ENCODE data around the gene NME9.
A peak's percentile ranks its signal among the peaks of the same experiment; 100 is the strongest.
"Not testable (repeated sequence)": the region's sequence is repeated elsewhere in the genome, so short reads cannot be mapped to it uniquely, and the experiment has no call there.

Gene NME9, protein sequence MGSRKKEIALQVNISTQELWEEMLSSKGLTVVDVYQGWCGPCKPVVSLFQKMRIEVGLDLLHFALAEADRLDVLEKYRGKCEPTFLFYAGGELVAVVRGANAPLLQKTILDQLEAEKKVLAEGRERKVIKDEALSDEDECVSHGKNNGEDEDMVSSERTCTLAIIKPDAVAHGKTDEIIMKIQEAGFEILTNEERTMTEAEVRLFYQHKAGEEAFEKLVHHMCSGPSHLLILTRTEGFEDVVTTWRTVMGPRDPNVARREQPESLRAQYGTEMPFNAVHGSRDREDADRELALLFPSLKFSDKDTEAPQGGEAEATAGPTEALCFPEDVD

DNA sequence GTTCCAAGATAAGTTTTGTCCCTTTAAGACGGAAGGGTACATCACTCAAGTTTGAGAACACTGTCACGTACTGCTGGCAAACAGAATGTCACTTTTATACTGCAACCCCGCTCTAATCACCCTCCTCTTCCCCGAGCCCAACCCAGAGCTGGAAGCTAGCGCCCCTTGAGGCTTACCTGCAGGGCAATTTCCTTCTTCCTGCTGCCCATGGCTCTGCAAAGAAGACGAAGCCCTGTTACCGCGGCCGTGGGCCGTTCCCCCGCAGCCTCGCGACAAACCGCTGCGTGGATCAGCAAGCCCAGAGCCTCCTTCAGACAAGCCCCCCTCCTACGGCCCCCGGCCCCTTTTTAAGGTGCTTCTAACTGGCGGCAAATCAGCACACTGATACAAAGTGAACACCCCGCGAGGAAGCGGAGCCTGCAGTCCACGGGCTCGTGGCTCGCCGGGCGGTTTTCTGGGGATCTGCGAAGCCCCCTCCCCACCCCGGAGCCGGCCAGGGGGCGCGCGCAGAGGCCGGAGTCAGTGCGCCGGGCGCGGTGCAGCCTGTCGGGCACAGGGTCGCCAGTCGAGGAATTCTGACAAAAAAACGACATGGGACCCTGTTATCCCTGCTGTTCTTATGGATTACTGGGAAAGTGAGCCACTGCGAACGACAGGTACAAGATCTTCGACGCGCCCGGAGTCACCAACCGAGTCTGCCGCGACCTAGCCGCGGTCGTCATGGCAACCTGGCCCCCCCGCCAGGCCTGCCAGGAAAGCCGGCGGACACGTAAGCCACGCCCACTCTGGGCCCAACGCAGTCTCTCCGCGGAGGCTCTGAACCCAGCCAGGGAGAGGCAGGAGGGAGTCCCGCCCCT is at the start of gene NME9:
Gene NME9, minus strand, starts transcription at position 725 of the 857 bp plus-strand sequence. Its CDS starts 516 bp downstream, at position 209.
- peak; percentile 88 for DNase-seq (ENCODE audit: low read depth)

DNA sequence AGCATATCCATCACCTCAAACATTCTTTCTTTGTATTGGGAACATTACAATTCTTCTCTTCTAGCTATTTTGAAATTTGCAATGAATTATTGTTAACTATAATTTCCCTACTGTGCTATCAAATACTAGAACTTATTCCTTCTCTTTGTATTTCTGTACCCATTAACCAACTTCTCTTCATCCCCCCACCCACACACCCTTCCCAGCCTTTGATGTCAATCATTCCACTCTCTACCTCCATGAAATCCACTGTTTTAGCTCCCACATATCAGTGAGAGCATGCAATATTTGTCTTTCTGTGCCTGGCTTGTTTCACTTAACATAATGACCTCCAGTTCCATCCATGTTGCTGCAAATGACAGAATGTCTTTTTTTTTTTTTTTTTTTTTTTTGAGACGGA is 49.3 kb upstream of the NME9 start:
- DNase-seq (ENCODE audit: low read depth): no peak

DNA sequence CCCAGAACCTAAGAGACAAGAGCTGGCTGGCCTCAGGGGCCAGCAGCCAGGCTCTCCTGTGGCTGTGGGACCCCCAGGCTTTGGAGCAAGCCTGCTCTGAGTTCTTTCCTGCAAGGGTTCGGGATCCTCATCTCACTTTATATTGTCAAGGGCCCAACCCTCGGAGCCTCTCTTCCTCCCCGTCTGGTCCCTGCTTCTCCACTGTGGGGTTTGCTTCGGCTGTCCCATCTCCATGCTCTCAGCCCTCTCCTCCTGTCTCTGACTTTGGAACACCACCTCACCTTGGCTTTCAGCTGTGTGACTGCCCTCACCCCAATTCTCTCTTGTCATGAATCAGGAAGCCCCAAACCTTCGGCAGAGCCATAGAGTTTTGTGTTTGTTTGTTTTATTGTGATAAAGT is 48.7 kb upstream of the NME9 start:
- no peak for DNase-seq (ENCODE audit: low read depth)

DNA sequence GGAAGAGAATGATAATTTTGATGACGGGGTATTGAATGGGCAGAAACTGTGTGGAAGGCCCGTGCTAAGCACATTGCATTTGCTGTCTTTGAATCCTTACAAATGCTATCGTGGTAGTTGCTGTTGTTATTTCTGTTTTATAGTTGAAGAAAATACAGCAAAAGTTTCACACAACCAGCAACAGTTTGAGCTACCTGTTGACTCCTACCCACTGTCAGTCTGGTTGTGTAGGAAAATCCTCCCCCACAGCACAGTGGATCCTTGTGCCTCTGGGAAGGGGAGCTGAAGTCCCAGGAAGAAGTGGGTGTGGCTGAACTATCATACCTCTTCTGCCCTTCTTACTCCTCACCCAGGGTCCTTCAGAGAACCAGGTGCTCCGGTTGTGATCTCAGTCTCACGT is 48.2 kb upstream of the NME9 start:
- no peak for DNase-seq (ENCODE audit: low read depth)

DNA sequence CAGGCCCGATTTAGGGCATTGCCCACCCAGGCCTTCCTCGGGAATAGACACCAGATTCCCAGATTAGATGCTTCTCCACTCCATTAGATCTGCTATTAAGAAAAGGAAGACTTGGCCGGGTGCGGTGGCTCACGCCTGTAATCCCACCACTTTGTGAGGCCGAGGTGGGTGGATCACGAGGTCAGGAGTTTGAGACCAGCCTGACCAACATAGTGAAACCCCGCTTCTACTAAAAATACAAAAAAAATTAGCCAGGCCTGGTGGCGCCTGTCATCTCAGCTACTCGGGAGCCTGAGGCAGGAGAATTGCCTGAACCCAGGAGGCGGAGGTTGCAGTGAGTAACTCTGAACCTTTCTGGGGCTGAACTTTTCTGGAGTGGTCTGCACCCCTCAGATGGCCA is 47.6 kb upstream of the NME9 start:
- not testable (repeated sequence) for DNase-seq (ENCODE audit: low read depth)

DNA sequence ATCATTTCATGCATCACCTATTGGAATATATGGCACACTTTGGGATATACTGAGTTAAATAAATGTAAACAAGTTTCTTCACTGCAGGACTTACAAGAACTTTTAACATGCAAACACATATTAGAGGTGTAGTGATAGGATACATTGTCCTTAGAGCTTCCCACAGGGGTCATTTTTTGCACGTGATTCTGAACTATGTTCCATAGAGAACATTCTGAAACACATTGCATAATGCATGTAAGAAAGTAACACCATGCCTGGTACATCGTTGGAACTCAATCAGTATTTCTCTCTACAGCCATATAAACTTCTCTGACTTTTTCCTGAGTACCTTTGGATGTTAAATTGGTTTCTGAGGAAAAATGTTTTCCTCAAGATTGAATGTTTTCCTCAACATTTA is 47.0 kb upstream of the NME9 start:
- DNase-seq (ENCODE audit: low read depth): no peak

DNA sequence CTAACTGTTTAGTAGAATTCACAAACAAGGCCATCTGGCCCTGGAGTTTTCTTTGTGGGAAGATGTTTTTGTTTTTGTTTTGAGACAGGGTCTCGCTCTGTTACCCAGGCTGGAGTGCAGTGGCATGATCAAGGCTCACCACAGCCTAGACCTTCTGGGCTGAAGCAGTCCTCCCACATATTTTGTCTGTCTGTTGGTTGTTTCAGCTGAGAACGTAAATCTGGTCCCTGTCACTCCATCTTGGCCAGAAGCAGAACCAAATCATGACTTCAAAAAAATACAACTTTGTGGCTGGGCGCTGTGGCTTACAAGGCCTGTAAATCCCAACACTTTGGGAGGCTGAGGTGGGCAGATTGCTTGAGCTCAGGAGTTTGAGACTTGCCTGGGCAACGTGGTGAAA is 45.8 kb upstream of the NME9 start:
- DNase-seq (ENCODE audit: low read depth): no peak

DNA sequence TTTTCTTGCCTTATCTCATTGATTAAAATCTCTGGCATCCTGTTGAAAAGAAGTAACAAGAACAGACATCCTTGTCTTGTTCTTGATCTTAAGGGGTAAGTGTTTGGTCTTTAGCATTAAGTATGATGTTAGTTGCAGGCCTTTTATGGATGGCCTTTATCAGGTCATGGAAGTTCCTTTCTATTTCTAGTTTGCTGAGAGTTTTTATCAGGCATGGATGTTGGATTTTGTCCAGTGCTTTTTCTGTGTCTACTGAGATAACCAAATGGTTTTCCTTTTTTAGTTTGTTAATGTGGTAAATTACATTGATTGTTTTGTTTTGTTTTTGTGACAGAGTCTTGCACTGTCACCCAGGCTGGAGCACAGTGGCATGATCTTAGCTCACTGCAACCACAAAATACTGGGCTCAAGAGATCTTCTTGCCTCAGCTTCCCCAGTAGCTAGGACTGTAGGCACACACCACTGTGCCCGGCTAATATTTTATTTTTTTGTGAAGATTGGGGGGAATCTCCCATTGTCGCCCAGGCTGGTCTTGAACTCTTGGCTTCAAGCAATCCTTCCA is 45.0 kb upstream of the NME9 start:
- no peak for DNase-seq (ENCODE audit: low read depth)

DNA sequence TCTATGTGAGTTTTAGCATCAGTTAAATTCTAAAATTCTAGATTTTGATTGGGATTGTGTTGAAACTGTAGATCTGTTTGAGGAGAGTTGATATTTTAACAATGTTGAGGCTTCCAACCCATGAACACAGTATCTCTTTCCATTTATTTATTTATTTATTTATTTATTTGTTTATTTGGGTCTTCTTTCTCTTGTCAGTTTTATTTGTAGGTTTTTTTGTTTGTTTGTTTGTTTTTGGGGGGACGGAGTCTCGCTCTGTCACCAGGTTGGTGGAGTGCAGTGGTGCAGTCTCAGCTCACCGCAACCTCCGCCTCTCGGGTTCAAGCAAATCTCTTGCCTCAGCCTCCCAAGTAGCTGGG is 44.1 kb upstream of the NME9 start:
- DNase-seq (ENCODE audit: low read depth): no peak

DNA sequence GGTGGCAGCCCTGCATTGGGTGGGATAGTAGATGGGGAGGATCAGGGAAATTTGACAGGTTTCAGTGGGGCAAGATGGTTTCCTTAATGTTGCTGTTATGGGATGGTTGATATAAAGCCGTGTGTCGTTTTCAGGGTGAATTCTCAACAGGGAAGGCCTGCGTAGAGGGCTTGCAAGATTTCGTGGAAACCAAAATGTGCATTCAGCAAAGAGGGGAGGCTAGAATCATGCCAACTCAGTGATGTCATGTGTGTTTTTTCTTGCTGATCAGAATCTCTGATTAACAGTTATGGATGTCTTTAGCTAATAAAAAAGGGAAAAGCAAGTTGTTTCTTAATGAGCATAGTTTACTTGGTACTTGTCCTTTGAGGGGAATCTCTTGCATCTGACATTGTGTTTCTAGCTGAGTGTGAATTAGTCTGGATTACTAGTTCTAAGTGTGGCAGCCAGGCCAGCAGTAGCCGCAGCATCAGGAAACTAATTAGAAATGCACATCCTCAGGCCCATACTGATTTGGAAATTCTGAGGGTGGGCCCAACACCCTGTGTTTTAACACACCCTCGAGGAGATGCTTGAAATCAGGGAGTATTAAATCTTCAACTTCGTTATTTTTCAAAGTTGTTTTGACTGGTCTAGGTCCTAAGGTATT is 43.6 kb upstream of the NME9 start:
- DNase-seq (ENCODE audit: low read depth): no peak

DNA sequence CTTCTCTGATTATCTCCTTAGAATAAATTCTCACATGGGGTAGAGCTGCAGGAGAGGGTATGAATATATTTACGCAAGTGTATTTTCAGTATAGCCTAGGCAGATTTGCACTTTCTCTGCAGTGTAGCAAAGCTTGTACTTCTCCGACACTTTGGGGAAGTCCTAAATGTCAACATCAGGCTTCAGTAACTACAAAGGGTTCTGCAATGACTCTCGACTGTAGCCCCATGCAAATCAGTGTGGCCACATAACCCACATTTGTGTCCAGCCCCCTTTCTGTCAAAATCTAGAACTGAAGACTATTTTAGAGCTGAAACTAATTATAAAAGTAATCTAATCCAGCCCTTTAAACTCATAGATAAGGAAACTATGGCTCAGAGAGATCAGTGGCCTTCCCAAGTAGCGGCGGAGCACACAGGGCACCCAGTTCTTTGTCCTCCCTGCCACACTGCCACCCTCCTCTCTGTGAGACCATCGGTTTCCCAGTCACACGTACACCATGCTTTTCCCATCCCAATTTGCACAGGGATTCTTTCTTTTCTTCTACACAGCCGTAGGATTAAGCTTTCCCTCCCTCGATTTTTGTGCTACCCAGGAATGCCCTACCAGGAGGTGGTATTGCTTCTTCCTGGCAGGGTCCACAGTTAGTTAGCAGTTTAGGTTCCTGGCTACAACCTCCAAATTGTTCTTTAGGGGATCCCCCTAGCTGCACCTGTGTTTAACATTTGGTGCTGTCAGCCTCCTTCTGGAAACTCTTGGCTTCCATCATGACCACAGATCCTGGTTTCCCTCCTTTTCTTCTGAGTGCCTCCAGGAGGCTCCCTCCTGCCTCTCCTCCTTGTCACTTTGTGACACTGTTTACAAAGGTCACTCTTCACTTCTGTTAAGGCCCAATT is 41.7 kb upstream of the NME9 start:
- DNase-seq (ENCODE audit: low read depth): no peak

DNA sequence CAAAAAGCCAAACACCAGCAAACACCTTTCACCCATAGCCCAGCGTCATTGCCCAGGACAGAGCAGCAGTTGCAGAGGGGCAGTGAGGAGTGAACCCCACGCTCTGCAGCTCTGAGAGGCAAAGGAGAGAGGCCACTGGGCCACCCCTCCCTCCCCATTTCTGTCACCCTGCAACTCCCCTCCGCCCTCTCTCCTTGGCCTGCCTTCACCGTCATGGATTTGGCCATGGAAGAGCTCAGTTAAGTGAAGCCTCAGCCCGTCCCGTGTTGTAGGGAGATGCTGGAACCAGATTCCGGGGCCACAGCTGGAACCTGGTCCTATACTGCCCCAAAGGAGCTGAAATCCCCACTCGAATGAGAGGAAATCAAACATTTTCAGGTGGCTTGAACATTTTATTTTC is 40.7 kb upstream of the NME9 start:
- DNase-seq (ENCODE audit: low read depth): no peak

DNA sequence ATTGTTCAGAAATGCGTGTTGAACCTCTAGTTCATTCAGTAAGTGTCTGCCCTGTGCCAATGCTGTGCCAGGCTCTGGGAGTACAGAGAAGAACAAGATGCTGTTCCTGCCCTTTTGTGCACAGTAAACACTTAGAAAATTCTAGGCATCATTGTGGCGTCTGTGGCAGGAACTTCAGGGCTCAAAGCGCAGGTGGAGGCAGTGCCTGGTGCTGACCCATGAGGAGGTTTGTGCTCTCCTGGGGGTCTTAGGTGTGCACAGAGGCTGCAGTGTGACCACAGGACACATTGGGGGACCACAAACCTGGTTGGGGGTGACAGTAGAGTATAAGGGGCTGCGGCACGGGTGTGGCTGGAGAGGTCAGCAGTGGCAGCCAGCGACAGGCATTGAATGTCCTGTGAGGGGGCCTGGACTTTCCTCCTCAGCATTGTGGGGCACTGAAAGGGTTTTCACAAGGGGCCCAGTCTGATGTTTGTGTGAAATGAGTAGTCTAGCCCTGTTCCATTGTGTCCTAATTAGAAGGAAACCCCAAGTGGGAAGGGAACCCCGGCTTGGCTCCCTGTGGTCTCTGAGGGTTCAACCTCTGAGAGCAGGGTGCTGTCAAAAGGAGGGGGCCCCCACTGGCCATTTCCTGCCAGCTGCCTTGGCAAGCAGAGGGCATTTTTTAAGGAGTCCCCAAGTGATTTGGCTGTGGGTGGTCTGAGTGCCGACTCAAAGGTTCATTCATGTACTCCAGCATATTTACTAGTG is 39.7 kb upstream of the NME9 start:
- no peak for DNase-seq (ENCODE audit: low read depth)

DNA sequence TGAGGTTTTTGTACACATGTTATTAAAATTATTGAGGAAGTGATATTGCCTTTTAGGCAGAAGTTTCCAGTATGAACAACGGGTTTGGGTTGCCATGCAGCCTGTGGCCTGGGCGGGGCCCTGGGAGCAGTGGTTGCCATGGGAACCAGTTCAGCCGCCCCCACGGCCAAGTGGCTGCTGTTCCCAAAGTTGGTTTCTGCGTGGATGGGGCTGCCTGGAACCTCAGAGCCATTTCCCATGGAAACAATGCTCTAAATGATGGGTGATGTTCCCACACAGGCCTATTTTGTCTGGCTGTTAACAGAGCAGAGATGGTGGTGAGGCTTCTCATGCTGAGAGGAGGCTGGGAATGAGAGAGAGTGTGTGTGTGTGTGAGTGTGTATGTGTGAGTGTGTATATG is 38.3 kb upstream of the NME9 start:
- no peak for DNase-seq (ENCODE audit: low read depth)

DNA sequence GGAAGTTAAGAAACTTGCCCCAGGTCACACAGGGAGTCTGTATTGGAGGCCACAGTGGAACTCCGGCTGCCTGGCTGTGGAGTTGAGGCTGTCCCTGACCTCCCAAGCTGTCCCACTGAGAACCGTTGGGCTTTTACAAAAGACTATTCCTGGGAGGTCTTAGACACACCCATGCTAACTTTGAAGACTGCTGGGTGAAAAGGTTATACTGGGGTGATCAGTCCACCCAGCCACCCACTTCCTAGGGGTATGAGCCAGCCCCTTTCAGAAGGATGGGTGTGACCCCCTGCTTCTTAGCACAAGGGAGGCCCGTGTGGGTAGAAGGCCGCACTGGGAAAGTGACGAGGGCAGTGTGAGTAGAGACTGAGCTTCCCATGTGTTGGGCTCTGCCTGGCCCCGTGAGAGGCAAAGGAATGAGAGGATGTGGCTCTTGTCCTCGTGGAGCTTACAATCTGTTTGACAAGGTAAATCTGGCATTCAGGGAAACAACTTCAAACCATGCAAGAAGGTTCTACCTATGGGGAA is 37.7 kb upstream of the NME9 start:
- no peak for DNase-seq (ENCODE audit: low read depth)

DNA sequence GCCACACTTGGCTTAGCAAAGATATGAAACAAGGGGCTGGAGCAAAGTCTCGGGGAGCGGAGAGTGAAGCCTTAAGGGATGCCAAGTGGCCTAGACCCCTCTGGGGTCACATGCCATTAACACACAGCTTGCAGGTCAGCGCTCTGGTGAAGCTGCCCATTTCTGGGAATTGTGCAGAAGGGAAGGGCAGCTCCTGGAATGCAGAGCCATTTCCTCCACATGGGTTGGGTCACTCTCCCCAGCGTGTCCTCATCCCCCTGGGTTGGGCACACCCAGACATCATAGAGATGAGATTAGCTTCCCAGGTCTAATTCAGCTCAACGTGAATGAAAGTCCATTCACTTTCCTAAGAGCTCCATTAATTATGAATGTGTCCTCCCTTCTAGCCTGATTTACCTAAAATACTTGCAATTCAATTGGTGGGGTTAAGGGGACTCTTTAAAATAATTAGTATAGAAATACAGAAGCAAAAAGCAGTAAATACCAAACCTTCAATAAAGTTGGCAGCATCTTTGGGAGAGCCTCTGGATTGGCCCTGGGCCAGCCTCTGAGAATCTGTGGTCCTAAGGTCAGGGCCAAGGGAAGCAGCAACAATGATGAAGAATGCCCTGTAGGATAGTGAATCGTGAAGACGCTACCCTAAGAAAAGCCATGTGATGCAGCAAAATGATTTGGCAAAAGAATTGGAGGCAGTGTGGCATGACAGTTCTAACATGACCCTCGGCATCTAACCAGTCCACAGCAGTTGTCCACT is 36.5 kb upstream of the NME9 start:
- no peak for DNase-seq (ENCODE audit: low read depth)

DNA sequence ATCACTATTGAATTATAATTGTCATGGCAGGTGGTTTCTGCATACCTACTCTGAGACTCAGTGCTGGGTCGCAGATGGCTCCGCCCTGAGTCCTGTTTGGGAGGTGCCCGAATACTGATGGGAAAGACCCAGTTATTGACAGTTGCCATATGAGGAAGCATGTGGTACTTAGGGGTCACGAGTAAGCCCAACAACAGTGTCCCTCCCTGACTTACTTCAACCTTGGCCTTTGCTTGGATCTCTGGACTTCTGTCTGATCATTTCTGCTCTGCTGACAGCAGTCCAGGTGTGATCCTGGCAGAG is 35.6 kb upstream of the NME9 start:
- DNase-seq (ENCODE audit: low read depth): no peak

DNA sequence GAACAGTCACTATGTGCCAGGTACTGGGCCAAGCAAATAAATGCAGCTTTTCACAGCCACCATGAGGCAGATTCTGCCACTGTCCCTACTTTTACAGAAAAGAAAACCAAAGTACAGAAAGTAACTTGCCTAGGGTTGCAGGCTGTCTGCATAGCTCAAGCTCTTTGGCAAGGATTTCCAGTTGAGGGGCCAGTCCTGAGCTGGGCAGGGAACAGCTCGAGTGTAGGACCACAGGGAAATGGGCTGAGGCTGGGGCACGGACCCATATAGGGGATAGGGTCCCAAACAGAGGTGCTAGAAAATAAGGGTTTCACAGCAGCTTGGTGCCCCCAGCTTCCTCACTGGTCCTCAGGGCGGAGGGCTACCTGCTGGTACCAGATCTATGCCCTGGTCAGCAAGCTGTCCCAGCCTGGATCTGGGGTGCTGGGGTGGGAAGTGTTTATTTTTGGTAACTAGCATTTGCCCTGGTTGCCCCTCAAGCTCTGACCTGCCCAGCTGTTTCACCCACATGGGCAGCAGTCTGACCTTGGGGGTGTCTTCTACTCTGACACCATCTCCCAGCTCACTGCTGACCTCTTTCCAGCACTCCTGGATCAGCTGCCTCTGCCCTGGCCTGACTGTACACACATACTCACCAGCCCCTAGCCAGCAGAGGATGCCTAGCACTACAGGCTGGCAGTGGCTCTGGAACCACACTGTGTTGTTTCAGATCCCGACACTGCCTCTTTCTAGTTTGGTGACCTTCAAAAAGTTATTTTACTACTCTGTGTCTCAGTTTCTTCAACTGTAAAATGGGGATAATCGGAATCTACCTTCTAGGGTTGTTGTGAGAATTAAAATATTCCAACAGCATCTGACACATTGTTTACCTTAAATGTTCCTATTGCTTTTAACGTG is 35.0 kb upstream of the NME9 start:
- DNase-seq (ENCODE audit: low read depth): no peak

DNA sequence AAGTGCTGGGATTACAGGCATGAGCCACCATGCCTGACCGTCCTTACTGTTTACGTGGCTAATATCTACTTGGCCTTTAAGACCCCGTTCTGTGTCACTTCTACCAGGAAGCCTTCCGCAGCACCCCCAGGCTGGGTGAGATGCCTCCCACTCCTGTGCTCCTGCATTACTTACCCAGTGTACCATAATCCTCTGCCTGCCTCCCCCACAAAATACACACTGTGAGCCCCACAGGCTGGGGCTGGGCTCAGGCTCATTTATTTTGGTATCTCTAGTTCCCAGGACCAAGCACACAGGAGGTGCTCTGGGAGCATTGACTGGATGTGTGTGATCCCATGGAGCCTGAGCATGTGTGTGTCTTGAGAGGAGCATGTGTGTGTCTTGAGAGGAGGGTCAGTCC is 33.7 kb upstream of the NME9 start:
- no peak for DNase-seq (ENCODE audit: low read depth)

All from stimulated activated CD8-positive, alpha-beta memory T cell treated with anti-CD3 and anti-CD28 coated beads, Interleukin-4, amount 100 ng/mL, for 24 hours (primary cell).